H1 (cell line): ENCODE data around the gene FBXO34. TPM values are rescaled to one million over a fixed set of nuclear protein-coding genes. Genes with fewer than 3 reads are reported as not detected.

ENCODE experiments used
- CTCF ChIA-PET: fragments of 300-600 bp; sonication (Branson Sonifier 250); formaldehyde crosslinking; loops from one replicate; lab custom pipeline; 2021; ENCODE audit not compliant: partially characterized antibody; lab: Charles Lee
- POLR2A ChIA-PET: fragments of 300-600 bp; sonication (Branson Sonifier 250); formaldehyde crosslinking; loops from one replicate; lab custom pipeline; 2021; ENCODE audit warnings: inconsistent platforms; ENCODE audit not compliant: partially characterized antibody; lab: Charles Lee
- DNase-seq, 2 experiments: peaks; one replicate each; pipeline versions ENCODE4 v3.0.0 to v3.0.0-alpha.2; 2010 to 2022; ENCODE audit warnings: low spot score in 2 of 2, low read depth in 1 of 2, mixed read lengths in 1 of 2
- FAIRE-seq: peaks from 2 replicates; lab custom pipeline; 2011; peaks lifted over from hg19 to GRCh38; lab: Jason Lieb, UNC
- H2AFZ ChIP-seq: 2 replicates; pipeline ENCODE4 v1.8.1; 2012; ENCODE audit warnings: low read length, inconsistent platforms
- H2AK5ac ChIP-seq: 2 replicates; pipeline ENCODE4 v1.6.1; 2013; ENCODE audit warnings: low read depth, low read length
- H2BK120ac ChIP-seq: replicated peaks from 2 replicates; pipeline ENCODE3; 2013; ENCODE audit warnings: low read depth, low read length, inconsistent platforms
- H2BK12ac ChIP-seq: 2 replicates; pipeline ENCODE4 v1.6.1; 2013; ENCODE audit warnings: low read depth, low read length
- H2BK15ac ChIP-seq: 2 replicates; pipeline ENCODE4 v1.6.1; 2013; ENCODE audit warnings: low read length
- H2BK20ac ChIP-seq: 2 replicates; pipeline ENCODE4 v1.6.1; 2013; ENCODE audit warnings: low read length
- H2BK5ac ChIP-seq: 2 replicates; pipeline ENCODE4 v1.6.1; 2013; ENCODE audit warnings: low read depth, low read length
- H3K14ac ChIP-seq: 2 replicates; pipeline ENCODE4 v1.6.1; 2013; ENCODE audit warnings: inconsistent platforms; ENCODE audit not compliant: insufficient read length
- H3K18ac ChIP-seq: 2 replicates; pipeline ENCODE4 v1.6.1; 2013; ENCODE audit warnings: low read length; ENCODE audit errors: extremely low read depth
- H3K23ac ChIP-seq: 2 replicates; pipeline ENCODE4 v1.6.1; 2013; ENCODE audit warnings: inconsistent platforms; ENCODE audit not compliant: insufficient read length
- H3K23me2 ChIP-seq: 2 replicates; pipeline ENCODE4 v1.6.1; 2013; ENCODE audit warnings: low read depth, low read length
- H3K27ac ChIP-seq: 2 replicates; pipeline ENCODE4 v1.6.1; 2011; ENCODE audit warnings: low read depth, low read length, inconsistent platforms
- H3K27me3 ChIP-seq, 4 experiments: replicated peaks in 1 of 4; 1 replicate in 1 of 4; 2 replicates in 3 of 4; pipeline versions ENCODE4 v1.6.1 to v1.8.1; 2011 to 2013; ENCODE audit warnings: low read length in 3 of 4, mild to moderate bottlenecking in 3 of 4, inconsistent platforms in 2 of 4, mixed read lengths in 2 of 4, moderate library complexity in 1 of 4; ENCODE audit not compliant: control insufficient read depth in 3 of 4, insufficient read depth in 3 of 4; ENCODE audit errors: extremely low read depth in 1 of 4
- H3K36me3 ChIP-seq, 4 experiments: 2 replicates each; pipeline versions ENCODE4 v1.6.1 to v1.8.1; 2011 to 2013; ENCODE audit warnings: mild to moderate bottlenecking in 4 of 4, low read length in 3 of 4, moderate library complexity in 2 of 4, control low read depth in 1 of 4, inconsistent platforms in 1 of 4; ENCODE audit not compliant: insufficient read depth in 4 of 4, control insufficient read depth in 2 of 4
- H3K4ac ChIP-seq: replicated peaks from 2 replicates; pipeline ENCODE3; 2013; ENCODE audit warnings: low read length, low read depth, mixed read lengths, inconsistent platforms; ENCODE audit not compliant: insufficient read length
- H3K4me1 ChIP-seq, 4 experiments: replicated peaks in 1 of 4; 1 replicate in 1 of 4; 2 replicates in 3 of 4; pipeline versions ENCODE4 v1.6.1 to v1.8.1; 2011 to 2013; ENCODE audit warnings: low read length in 3 of 4, inconsistent platforms in 2 of 4, mixed read lengths in 1 of 4; ENCODE audit not compliant: insufficient read depth in 4 of 4, control insufficient read depth in 3 of 4
- H3K4me2 ChIP-seq, 2 experiments: 2 replicates each; pipeline versions ENCODE4 v1.6.1 to v1.8.1; 2011 to 2013; ENCODE audit warnings: low read depth in 2 of 2, low read length in 2 of 2, control low read depth in 1 of 2, inconsistent platforms in 1 of 2, mild to moderate bottlenecking in 1 of 2; ENCODE audit not compliant: insufficient read depth in 1 of 2
- H3K4me3 ChIP-seq, 4 experiments: fragments of 200-600, 300-600 bp in 1 of 4; sonication (generic), shearing (Covaris generic), sonication (Bioruptor Twin) in 1 of 4; 2 replicates each; pipeline versions ENCODE4 v1.5.1 to v1.8.1; 2011 to 2016; ENCODE audit warnings: low read length in 4 of 4, low read depth in 3 of 4, control low read depth in 2 of 4, inconsistent platforms in 2 of 4, mild to moderate bottlenecking in 2 of 4, mixed read lengths in 1 of 4, moderate library complexity in 1 of 4; ENCODE audit not compliant: insufficient read depth in 2 of 4; ENCODE audit errors: extremely low read depth in 1 of 4
- H3K56ac ChIP-seq: replicated peaks from 2 replicates; pipeline ENCODE3; 2013; ENCODE audit warnings: low read depth, mild to moderate bottlenecking, mixed read lengths, low read length, inconsistent platforms; ENCODE audit not compliant: insufficient read length
- H3K79me1 ChIP-seq: 2 replicates; pipeline ENCODE4 v1.6.1; 2013; ENCODE audit warnings: low read depth, low read length, control low read depth
- H3K79me2 ChIP-seq, 2 experiments: 2 replicates each; pipeline versions ENCODE4 v1.6.1 to v1.8.1; 2012 to 2013; ENCODE audit warnings: low read length in 2 of 2, mild to moderate bottlenecking in 2 of 2, inconsistent platforms in 1 of 2; ENCODE audit not compliant: insufficient read depth in 2 of 2, control insufficient read depth in 1 of 2
- H3K9ac ChIP-seq, 4 experiments: replicated peaks in 1 of 4; 1 replicate in 1 of 4; 2 replicates in 3 of 4; pipeline versions ENCODE4 v1.6.1 to v1.8.1; 2011 to 2013; ENCODE audit warnings: low read depth in 3 of 4, low read length in 3 of 4, control low read depth in 2 of 4, mild to moderate bottlenecking in 2 of 4, moderate library complexity in 2 of 4, inconsistent platforms in 1 of 4; ENCODE audit errors: extremely low read depth in 1 of 4
- H3K9me3 ChIP-seq, 2 experiments: 2 replicates each; pipeline versions ENCODE4 v1.6.1 to v1.8.1; 2012 to 2013; ENCODE audit warnings: mild to moderate bottlenecking in 2 of 2, moderate library complexity in 2 of 2, control low read depth in 1 of 2, inconsistent platforms in 1 of 2, low read depth in 1 of 2, low read length in 1 of 2, mixed read lengths in 1 of 2; ENCODE audit not compliant: insufficient read depth in 2 of 2
- H4K20me1 ChIP-seq, 2 experiments: replicated peaks in 1 of 2; 2 replicates each; pipeline versions ENCODE3 to v1.8.1; 2011 to 2013; ENCODE audit warnings: inconsistent platforms in 2 of 2, low read length in 2 of 2, mild to moderate bottlenecking in 1 of 2; ENCODE audit not compliant: insufficient read depth in 2 of 2, control insufficient read depth in 1 of 2
- H4K5ac ChIP-seq: 2 replicates; pipeline ENCODE4 v1.6.1; 2013; ENCODE audit warnings: low read length, low read depth, mixed read lengths, inconsistent platforms; ENCODE audit not compliant: insufficient read length
- H4K8ac ChIP-seq: 2 replicates; pipeline ENCODE4 v1.8.0; 2013; ENCODE audit warnings: mild to moderate bottlenecking, moderate library complexity, low read length, inconsistent platforms; ENCODE audit not compliant: insufficient read depth; ENCODE audit errors: extremely low read depth
- H4K91ac ChIP-seq: replicated peaks from 2 replicates; pipeline ENCODE3; 2013; ENCODE audit warnings: low read length, mixed read lengths, inconsistent platforms; ENCODE audit not compliant: insufficient read length
- CREB1 ChIP-seq: IDR thresholded peaks from 2 replicates; pipeline ENCODE4 v1.6.1; 2012; ENCODE audit warnings: inconsistent platforms
- POLR2A ChIP-seq, 2 experiments: IDR thresholded peaks; 1 replicate in 1 of 2; 2 replicates in 1 of 2; pipeline ENCODE4 v1.6.1; 2011; ENCODE audit warnings: low read depth in 2 of 2, low read length in 2 of 2, mild to moderate bottlenecking in 2 of 2; ENCODE audit errors: control extremely low read depth in 1 of 2
- SIRT6 ChIP-seq: IDR thresholded peaks from one replicate; pipeline ENCODE4 v1.7.1; 2012; ENCODE audit warnings: low read length, inconsistent platforms
- USF2 ChIP-seq: IDR thresholded peaks from 2 replicates; pipeline ENCODE4 v1.6.1; 2011; ENCODE audit warnings: low read length, improper control_type of control experiment
- WGBS, 2 experiments: shearing (Covaris generic) in 1 of 2; methylation state at CpG; one replicate each; pipeline versions ENCODE4 v1.1.6 to v1.1.7; 2013 to 2015; ENCODE audit warnings: low lambda C conversion rate in 2 of 2, mixed read lengths in 2 of 2, inconsistent platforms in 1 of 2, low coverage in 1 of 2, missing lambda C conversion rate in 1 of 2; ENCODE audit not compliant: insufficient replicate concordance in 2 of 2, insufficient coverage in 1 of 2, insufficient read length in 1 of 2; ENCODE audit errors: extremely low coverage in 1 of 2, missing lambda C conversion rate in 1 of 2; 5-methylcytosine and 5-hydroxymethylcytosine counted together
- polyA plus RNA-seq, 7 experiments: library from polyadenylated mRNA; depleted of rRNA in 3 of 7; stranded (reverse) in 5 of 7; unstranded in 2 of 7; fragments of >200 nt in 5 of 7; fragments of 200-250 nt in 2 of 7; gene quantifications; 1 replicate in 5 of 7; 2 replicates in 1 of 7; 4 replicates in 1 of 7; pipeline versions ENCODE4 v1.2.1 to v1.2.3, GENCODE V29; 2011 to 2013; ENCODE audit warnings: missing spikeins in 2 of 7, mixed read lengths in 2 of 7
- total RNA-seq: library from RNA; stranded (reverse); fragmentation: NEBNext Ultra II Directional; extraction: Animal tissue kit (Norgen Biotek cat#: 25700); gene quantifications from 2 replicates; pipeline ENCODE4 v1.2.1, GENCODE V29; 2021

FBXO34 gene
- total and polyA plus RNA-seq, 2 of the 8 experiments (the other 6 are each of a cell fraction or from before 2014, with no cell fraction given), result 7.0 to 14.4 TPM

GRCh38 chr14:55333711-55334485, 62.7 kb downstream of the FBXO34 start:
- Histone ChIP-seq H2BK120ac (no peak overlapping the region), H2BK15ac (no peak overlapping the region), H2BK12ac (no peak overlapping the region), H3K79me1 (peaks cover 3% of the 10 kb centered on the region; the same call in 1 of the 2 replicates), H2BK5ac (no peak overlapping the region), H2AK5ac (no peak overlapping the region), H4K91ac (no peak overlapping the region), H4K5ac (no peak overlapping the region), H3K23me2 (no peaks in the 10 kb centered on the region; the same call in 1 of the 2 replicates), H3K4me1 (peaks cover 0 to 7% (median 0%) of the 10 kb centered on the region in 4 experiments; a peak in 1 of 7 replicates), H3K9me3 (no peaks in the 10 kb centered on the region), H4K20me1 (peaks cover 0 to 5% of the 10 kb centered on the region in 2 experiments), H3K79me2 (peaks cover 0 to 32% of the 10 kb centered on the region in 2 experiments; a peak in 2 of 4 replicates), H4K8ac (no peak overlapping the region), H3K9ac (no peak overlapping the region), H3K23ac (no peak overlapping the region), H3K4ac (no peak overlapping the region), H3K4me2 (no peak overlapping the region), H3K18ac (no peak overlapping the region), H2BK20ac (no peak overlapping the region), H3K56ac (no peak overlapping the region), H3K27ac (no peak overlapping the region), H3K36me3 (no peaks in the 10 kb centered on the region), H3K4me3 (no peak overlapping the region), H3K27me3 (no peaks in the 10 kb centered on the region), H3K14ac (no peak overlapping the region), H2AFZ (no peak overlapping the region)
- CTCF ChIA-PET, result interaction anchor here (0.7 to 1.3 kb wide), 2 partner anchors 62 to 63 kb away, joined by 3 read pairs; no protein-coding TSS in a partner anchor
- DNase-seq, result no peak
- TF ChIP-seq CREB1 (no peak), SIRT6 (no peak), POLR2A (IDR thresholded peaks at IDR 0.05; ENCODE audit: control extremely low read depth in 1 of 2, low read depth in 2 of 2, low read length in 2 of 2) (no peak), USF2 (no peak)
- POLR2A ChIA-PET, result interaction anchor here (1.4 kb wide), 1 partner anchor 14 kb away, joined by 3 read pairs; no protein-coding TSS in a partner anchor
- WGBS, 2 experiments, result 81% methylated on average over 4 of the region's 4 CpGs; no CpG with 5 or more reads in 1 of the 2 experiments
- FAIRE-seq, result no peak
